ENCODE results near the gene XYLT1.

The XYLT1 gene

GRCh38 chr16:17371299-17371698 is 99.5 kb downstream of the XYLT1 start:
- H3K4me3 ChIP-seq (IDR thresholded peaks at IDR 0.05; ENCODE audit: insufficient read depth, low read depth, low read length): no peak overlapping the region
- no peak overlapping the region for H3K9ac ChIP-seq
- H4K20me1 ChIP-seq (ENCODE audit: insufficient read depth): no peaks in the 10 kb centered on the region
- no peaks in the 10 kb centered on the region for H3K36me3 ChIP-seq (ENCODE audit: insufficient read depth)
- H3K27ac ChIP-seq: no peak overlapping the region
- H3K4me1 ChIP-seq (ENCODE audit: low read depth, poor library complexity, severe bottlenecking): peaks cover 2% of the 10 kb centered on the region
- no peaks in the 10 kb centered on the region for H3K27me3 ChIP-seq (ENCODE audit: insufficient read depth, low read depth)
- no peak overlapping the region for H2AFZ ChIP-seq (ENCODE audit: low read depth)
- H3K79me2 ChIP-seq (ENCODE audit: insufficient read depth, low read depth): no peaks in the 10 kb centered on the region
- TF ChIP-seq CTCF (conservative IDR thresholded peaks at IDR 0.05; ENCODE audit: low read depth, low read length): no peak
- H3K4me2 ChIP-seq: no peak overlapping the region

DNA sequence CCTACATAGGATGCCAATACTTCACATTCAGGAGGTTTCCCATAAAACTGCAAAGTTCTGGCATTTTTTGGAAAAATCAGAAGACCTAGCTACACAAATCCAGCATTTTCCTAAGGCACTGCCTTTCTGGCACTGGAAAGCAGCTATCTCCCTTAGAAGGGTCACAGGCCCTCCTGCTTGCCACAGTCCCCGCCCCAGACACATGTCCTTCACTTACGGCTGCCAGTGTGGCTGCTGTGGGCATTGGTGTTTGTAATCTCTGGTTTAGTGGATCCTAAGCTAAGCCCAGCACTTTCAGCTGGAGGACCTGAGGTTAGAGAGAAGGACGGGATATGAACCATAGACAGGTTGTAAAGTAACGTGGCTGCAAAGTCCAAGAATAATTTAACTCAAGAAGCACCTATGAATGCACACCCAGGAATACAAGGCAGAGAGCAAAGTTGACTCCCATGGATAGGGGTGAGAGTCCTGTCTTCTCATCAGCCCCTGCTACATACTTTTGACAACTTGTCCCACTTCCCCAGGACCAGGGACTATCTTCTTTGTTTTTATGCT is 100.0 kb downstream of the XYLT1 start:
- H3K36me3 ChIP-seq (ENCODE audit: insufficient read depth): no peaks in the 10 kb centered on the region
- H4K20me1 ChIP-seq (ENCODE audit: insufficient read depth): no peaks in the 10 kb centered on the region
- no peak for TF ChIP-seq CTCF (conservative IDR thresholded peaks at IDR 0.05; ENCODE audit: low read depth, low read length)
- H3K27me3 ChIP-seq (ENCODE audit: insufficient read depth, low read depth): no peaks in the 10 kb centered on the region
- H3K4me1 ChIP-seq (ENCODE audit: low read depth, poor library complexity, severe bottlenecking): no peaks in the 10 kb centered on the region
- H3K4me3 ChIP-seq (IDR thresholded peaks at IDR 0.05; ENCODE audit: insufficient read depth, low read depth, low read length): no peak overlapping the region
- H3K27ac ChIP-seq: no peak overlapping the region
- no peak overlapping the region for H3K9ac ChIP-seq
- no peak overlapping the region for H3K4me2 ChIP-seq
- H2AFZ ChIP-seq (ENCODE audit: low read depth): no peak overlapping the region
- no peaks in the 10 kb centered on the region for H3K79me2 ChIP-seq (ENCODE audit: insufficient read depth, low read depth)

GRCh38 chr16:17370223-17370707 is 100.5 kb downstream of the XYLT1 start:
- H3K79me2 ChIP-seq (ENCODE audit: insufficient read depth, low read depth): no peaks in the 10 kb centered on the region
- H3K27ac ChIP-seq: no peak overlapping the region
- H4K20me1 ChIP-seq (ENCODE audit: insufficient read depth): no peaks in the 10 kb centered on the region
- no peaks in the 10 kb centered on the region for H3K36me3 ChIP-seq (ENCODE audit: insufficient read depth)
- no peak overlapping the region for H2AFZ ChIP-seq (ENCODE audit: low read depth)
- H3K9ac ChIP-seq: no peak overlapping the region
- no peak overlapping the region for H3K4me3 ChIP-seq (IDR thresholded peaks at IDR 0.05; ENCODE audit: insufficient read depth, low read depth, low read length)
- H3K27me3 ChIP-seq (ENCODE audit: insufficient read depth, low read depth): no peaks in the 10 kb centered on the region
- no peaks in the 10 kb centered on the region for H3K4me1 ChIP-seq (ENCODE audit: low read depth, poor library complexity, severe bottlenecking)
- TF ChIP-seq CTCF (conservative IDR thresholded peaks at IDR 0.05; ENCODE audit: low read depth, low read length): no peak
- no peak overlapping the region for H3K4me2 ChIP-seq

GRCh38 chr16:17369421-17370222 is 101.1 kb downstream of the XYLT1 start:
- no peaks in the 10 kb centered on the region for H3K79me2 ChIP-seq (ENCODE audit: insufficient read depth, low read depth)
- H3K4me2 ChIP-seq: no peak overlapping the region
- H3K36me3 ChIP-seq (ENCODE audit: insufficient read depth): no peaks in the 10 kb centered on the region
- H3K9ac ChIP-seq: no peak overlapping the region
- no peaks in the 10 kb centered on the region for H3K4me1 ChIP-seq (ENCODE audit: low read depth, poor library complexity, severe bottlenecking)
- no peaks in the 10 kb centered on the region for H3K27me3 ChIP-seq (ENCODE audit: insufficient read depth, low read depth)
- no peaks in the 10 kb centered on the region for H4K20me1 ChIP-seq (ENCODE audit: insufficient read depth)
- no peak overlapping the region for H3K4me3 ChIP-seq (IDR thresholded peaks at IDR 0.05; ENCODE audit: insufficient read depth, low read depth, low read length)
- no peak overlapping the region for H2AFZ ChIP-seq (ENCODE audit: low read depth)
- no peak overlapping the region for H3K27ac ChIP-seq
- no peak for TF ChIP-seq CTCF (conservative IDR thresholded peaks at IDR 0.05; ENCODE audit: low read depth, low read length)
